NCI-H187 (cell line): ENCODE measurements around the gene IFITM2.
"Not testable (repeated sequence)": the region's sequence is repeated elsewhere in the genome, so short reads cannot be mapped to it uniquely, and the experiment has no call there.

ENCODE experiments used
- DNase-seq, 2 experiments: peaks; one replicate each; lab custom pipeline; 2025; lab: John Stamatoyannopoulos, UW

Gene IFITM2

DNA sequence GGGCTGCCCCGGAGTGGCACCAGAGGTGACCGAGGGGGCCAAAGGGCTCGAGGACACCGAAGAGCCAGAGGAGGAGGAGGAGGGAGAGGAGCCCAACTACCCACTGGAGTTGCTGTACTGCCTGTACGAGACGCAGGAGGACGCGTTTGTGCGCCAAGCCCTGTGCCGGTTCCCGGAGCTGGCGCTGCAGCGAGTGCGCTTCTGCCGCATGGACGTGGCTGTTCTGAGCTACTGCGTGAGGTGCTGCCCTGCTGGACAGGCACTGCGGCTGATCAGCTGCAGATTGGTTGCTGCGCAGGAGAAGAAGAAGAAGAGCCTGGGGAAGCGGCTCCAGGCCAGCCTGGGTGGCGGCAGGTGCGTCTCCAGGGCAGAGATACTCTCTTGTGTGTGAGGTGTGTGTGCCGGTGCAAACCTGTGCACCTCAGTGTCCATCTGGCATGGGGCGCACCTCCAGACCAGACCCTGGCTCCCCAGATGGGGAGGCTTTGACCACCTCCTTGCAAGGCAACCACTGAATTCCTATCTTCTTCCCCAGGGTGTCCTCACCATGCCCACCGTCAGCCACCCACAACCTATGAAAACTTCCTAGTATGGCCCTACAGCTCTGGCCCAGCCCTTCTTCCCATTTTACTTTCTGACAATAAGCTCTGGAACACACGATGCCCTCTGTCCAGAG lies 26.0 kb upstream of the IFITM2 start:
- DNase-seq, result no peak

DNA sequence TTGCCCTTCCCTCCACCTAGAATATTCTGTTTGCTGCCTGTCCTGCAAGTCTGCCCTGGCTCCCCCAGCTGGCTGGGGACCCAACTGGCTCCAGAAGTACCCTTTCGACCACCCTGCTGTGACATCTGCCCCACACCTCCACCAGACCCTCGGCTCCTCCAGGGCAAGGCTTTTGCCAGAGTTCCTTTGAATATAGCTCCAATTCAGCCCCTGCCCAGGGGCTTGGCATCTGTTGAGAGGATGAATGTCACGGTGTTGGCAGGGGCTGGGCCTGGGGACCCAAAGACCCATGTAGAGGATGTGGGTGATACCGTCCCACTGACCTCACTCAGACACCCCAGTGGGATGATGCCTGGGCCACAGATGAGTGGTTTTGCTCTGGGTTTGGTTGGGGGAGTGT lies 25.4 kb upstream of the IFITM2 start:
- DNase-seq, result no peak

- no peak for DNase-seq
Measured at GRCh38 chr11:282630-283360, 24.8 kb upstream of the IFITM2 start.

DNA sequence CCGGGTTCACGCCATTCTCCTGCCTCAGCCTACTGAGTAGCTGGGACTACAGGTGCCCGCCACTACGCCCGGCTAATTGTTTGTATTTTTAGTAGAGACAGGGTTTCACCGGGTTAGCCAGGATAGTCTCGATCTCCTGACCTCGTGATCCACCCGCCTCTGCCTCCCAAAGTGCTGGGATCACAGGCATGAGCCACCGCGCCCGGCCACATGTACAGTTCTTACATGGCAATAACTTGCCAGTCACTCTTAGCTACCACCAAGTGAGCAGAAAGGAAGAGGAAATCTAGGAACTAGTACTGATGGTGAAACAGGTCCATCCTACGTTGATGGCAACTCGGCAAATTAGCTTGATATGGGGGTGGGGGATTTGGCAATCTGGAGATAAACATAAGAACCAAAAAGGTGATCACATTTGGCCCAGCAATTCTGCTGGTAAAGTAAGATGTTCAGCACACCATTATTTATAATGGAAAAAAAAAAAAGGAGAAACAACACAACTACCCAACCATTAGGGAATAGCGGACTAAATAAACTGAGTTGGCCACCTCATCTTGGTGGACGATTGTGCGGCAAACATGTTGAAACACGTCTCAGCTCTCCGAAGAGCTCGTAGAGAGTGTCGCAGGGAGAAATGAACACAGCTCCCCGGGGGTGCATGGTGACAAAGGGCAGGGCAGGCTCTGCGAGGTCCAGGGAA lies 24.1 kb upstream of the IFITM2 start:
- DNase-seq, result no peak

DNA sequence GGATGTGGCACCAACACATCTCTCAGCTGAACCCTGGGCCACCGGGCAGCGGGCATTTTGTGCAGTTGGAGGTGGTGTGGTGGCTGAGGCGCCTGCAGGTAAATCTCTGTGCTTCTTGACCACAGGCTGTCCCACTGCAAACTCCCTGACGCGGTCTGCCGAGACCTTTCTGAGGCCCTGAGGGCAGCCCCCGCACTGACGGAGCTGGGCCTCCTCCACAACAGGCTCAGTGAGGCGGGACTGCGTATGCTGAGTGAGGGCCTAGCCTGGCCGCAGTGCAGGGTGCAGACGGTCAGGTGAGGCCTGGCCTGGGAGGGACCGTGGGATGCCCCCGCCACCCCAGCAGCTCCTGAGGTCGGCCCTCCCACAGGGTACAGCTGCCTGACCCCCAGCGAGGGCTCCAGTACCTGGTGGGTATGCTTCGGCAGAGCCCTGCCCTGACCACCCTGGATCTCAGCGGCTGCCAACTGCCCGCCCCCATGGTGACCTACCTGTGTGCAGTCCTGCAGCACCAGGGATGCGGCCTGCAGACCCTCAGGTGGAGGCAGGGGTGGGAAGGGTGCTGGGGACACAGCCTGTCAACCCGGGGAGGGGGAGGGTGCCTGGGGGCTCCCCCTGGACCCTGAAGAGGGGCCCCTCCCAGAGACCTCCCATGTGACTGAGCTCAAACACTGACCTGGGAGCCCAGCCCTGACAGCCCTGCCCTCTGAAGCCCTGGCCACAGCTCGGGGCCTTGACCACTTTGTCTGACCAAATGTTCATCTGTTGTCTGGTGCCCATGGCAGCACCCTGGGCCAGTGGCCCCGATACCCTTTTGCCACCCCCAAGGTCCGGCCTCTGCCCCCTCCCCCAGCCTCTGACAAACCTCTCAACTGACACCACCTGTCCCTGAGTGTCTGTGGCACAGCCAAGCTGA lies 23.3 kb upstream of the IFITM2 start:
- DNase-seq, result no peak

DNA sequence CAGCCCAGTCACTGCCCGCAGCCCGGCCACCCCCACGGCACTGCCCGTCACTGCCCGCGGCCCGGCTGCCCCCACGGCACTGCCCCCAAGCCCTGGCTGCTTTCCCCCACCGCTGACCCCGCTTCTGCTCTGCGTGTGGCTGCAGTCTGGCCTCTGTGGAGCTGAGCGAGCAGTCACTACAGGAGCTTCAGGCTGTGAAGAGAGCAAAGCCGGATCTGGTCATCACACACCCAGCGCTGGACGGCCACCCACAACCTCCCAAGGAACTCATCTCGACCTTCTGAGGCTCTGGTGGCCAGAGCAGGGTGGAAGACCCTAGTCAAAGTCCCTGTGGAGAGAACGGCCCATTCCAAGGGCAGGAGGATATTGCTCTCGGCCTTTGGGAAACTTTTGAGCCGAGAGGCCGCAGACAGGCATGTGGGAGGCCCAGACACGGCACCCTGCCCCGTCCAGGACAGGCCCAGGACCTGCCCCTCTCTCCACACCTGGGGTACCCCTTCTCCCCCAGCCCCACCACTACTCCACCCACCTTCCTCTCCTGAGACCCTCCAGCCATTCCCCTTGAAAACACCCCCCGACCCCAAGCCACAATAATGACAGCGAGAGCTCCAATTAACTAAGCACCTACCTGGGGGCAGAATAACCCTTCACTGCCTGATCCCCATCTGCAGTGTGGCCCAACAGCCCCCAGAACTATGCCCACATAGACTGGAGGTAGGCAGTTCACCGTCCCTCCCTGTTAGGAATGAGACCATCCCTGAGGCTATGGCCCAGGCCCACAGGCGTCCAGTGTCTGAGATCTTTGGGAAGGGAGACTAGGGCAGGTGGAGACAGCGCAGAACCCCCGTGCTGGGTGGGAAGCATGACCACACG lies 22.4 kb upstream of the IFITM2 start:
- DNase-seq, result no peak

DNA sequence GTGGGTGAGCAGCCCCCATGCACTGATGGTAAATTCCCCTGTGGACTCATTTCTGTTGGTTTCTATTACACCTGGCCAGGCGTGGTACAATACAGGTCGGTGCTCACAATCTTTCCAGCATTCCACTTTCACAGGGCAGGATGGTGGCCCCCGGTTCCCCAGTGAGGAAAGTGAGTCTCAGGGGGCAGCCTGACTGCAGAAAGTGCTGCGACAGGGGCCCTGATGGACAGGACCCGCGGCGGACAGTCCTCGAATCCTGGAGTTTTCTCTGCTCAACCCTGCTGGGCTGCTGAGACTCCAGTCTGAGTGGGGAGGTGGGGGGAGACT lies 21.8 kb upstream of the IFITM2 start:
- no peak for DNase-seq

DNA sequence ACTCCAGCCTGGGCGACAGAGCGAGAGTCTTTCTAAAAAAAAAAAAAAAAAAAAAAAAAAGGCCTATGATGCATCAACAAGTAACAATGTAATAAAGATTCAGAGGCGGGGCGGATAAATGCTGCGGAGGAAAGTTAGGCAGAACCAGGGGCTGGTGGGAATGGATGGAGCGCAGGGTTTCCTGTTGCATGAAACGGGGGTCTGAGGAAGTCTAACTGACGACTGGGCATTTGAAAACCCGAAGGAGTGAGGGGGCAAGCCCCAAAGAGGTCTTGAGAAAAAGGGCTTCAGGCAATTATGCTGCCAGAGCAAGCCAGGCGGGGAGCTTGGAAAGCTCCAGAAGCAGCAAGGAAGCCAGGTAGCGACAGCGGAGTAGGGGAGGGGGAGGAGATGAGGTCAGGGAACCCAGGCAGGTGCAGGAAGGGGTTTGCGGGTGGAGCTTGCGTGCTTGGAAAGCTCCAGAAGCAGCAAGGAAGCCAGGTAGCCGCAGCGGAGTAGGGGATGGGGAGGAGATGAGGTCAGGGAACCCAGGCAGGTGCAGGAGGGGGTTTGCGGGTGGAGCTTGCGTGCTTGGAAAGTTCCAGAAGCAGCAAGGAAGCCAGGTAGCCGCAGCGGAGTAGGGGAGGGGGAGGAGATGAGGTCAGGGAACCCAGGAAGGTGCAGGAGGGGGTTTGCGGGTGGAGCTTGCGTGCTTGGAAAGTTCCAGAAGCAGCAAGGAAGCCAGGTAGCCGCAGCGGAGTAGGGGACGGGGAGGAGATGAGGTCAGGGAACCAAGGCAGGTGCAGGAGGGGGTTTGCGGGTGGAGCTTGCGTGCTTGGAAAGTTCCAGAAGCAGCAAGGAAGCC lies 20.4 kb upstream of the IFITM2 start:
- DNase-seq, result not testable (repeated sequence)

DNA sequence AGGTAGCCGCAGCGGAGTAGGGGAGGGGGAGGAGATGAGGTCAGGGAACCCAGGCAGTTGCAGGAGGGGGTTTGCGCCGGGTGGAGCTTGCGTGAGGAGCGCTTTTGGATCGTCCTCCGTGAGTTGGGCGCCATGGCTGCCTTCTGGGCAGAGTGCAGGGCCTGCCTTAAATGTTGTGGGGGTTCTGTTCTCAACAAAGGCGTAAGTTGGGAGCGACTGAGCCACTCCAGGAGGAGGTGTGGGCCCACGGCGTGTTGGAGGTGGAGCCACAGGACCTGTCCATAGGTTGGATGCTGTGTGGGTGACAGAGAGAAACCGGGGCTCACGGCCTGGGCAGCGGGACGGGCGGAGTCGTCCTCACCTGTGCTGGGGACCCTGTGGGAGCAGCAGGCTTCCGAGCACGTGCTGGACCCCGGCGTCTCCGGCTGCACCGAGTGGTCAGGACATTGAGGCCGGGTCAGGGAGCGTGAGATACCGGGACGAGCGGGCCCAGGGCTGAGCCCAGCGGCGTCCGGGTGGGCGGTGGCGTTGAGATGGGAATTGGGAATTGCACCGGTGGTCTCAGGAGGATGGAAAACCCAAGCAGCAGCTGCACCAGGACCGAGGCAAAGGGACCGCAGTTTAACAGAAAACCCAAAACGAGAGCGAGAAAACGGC lies 19.7 kb upstream of the IFITM2 start:
- no peak for DNase-seq

- no peak for DNase-seq
Measured at GRCh38 chr11:288478-289397, 18.9 kb upstream of the IFITM2 start, which contains the start of gene PGGHG. PGGHG (plus strand) TSS chr11:289126; CDS start chr11:289817, 691 bp downstream.

DNA sequence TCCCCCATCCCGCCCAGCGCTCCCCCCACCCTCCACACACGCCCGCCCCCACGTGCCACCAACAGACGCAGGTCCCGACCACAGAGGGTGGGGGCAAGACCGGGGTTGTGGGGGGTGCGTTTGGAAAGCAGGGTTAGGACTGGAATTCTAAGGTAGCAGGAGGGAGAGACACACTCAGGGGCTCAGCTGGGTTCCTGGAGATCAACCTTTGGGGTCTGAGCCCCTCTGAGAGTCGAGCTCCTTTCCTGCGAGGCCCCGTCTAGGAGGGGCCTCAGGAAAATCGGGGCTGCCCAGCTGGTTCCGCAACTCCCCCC lies 18.3 kb upstream of the IFITM2 start:
- no peak for DNase-seq

DNA sequence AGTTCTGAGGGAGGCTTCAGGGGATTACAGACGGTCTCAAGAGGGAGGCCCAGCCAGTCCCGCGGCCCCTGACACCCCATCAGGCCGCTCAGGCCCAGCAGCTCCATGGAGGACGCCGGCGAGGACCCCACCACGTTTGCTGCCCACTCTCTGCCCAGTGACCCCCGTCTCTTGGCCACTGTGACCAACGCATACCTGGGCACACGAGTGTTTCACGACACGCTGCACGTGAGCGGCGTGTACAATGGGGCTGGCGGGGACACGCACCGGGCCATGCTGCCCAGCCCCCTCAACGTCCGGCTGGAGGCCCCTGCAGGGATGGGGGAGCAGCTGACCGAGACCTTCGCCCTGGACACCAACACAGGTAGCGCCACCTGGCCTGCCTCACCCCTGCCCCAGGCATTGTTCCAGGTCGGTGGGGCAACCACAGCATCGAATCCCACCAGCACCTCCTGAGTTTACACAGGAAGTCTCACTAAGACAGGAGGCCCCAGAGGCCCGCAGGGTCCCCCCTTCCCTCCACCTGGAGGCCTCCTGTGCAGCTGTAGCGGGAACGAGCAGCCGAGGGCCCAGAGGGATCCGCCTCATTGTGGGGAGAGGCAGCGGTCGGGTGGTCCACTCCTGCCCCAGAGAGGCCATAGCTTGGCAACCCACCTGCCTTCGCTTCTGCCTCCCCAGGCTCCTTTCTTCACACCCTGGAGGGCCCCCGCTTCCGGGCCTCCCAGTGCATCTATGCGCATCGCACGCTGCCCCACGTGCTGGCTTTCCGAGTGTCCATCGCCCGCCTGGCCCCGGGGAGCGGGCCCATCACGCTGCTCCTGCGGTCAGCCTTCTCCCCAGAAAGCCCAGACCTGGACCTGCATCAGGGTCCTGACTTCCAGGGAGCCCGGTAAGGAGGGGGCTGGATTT lies 17.6 kb upstream of the IFITM2 start:
- DNase-seq, result no peak

DNA sequence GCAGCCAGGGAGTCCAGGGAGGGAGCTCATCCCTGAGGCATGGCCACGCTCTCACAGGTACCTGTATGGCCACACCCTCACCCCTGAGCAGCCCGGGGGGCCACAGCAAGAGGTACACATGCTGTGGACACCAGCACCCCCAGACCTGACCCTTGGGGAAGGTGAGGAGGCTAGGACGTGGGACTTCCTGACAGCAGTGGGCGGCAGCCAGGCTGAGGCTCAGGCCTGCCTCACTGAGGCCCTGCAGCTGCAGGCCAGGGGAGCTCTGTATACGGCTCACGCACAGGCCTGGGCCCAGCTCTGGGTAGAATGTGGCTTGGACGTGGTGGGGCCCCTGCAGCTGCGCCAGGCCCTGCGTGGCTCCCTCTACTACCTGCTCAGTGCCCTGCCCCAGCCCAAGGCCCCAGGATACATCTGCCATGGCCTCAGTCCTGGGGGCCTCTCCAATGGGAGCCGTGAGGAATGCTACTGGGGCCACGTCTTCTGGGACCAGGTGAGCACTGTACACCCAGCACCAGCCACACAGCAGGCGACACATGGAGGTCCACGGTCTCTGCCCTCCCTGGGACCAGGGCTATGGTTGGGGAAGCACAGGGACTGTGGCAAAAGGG lies 16.9 kb upstream of the IFITM2 start:
- no peak for DNase-seq

GRCh38 chr11:291281-292210 lies 16.1 kb upstream of the IFITM2 start:
- no peak for DNase-seq

GRCh38 chr11:292211-293121 lies 15.2 kb upstream of the IFITM2 start:
- DNase-seq, result no peak
